HT-29 (cell line): ENCODE measurements around the gene VGLL2. TPM values are rescaled to one million over a fixed set of nuclear protein-coding genes. Genes with fewer than 3 reads are reported as not detected.

Experiments
- DNase-seq: peaks from one replicate; pipeline ENCODE4 v3.0.0-alpha.2; 2015; ENCODE audit warnings: low spot score
- total RNA-seq: library from RNA; depleted of rRNA; stranded (reverse); fragments of >200 nt; shearing (Covaris generic); gene quantifications from 2 replicates; pipeline ENCODE4 v1.2.3, GENCODE V29; 2014

The VGLL2 gene
- total RNA-seq, 1 experiment from 2014 or later, result not detected

GRCh38 chr6:117268924-117269323 lies 3.6 kb downstream of the VGLL2 start:
- no peak for DNase-seq

- no peak for DNase-seq
These were observed 4.3 kb downstream of the VGLL2 start for GRCh38 chr6:117269638-117270054.

GRCh38 chr6:117270055-117270842 lies 4.9 kb downstream of the VGLL2 start:
- no peak for DNase-seq

GRCh38 chr6:117270843-117271507 lies 5.6 kb downstream of the VGLL2 start:
- no peak for DNase-seq

GRCh38 chr6:117272032-117272866 lies 6.9 kb downstream of the VGLL2 start:
- no peak for DNase-seq

- no peak for DNase-seq
These were observed 7.5 kb downstream of the VGLL2 start for GRCh38 chr6:117272891-117273290.

GRCh38 chr6:117275205-117275604 lies 9.8 kb downstream of the VGLL2 start:
- no peak for DNase-seq

GRCh38 chr6:117275711-117276110 lies 10.4 kb downstream of the VGLL2 start:
- no peak for DNase-seq

GRCh38 chr6:117276778-117277316 lies 11.5 kb downstream of the VGLL2 start:
- no peak for DNase-seq

- peak; percentile 43 for DNase-seq
These were observed 15.6 kb downstream of the VGLL2 start for GRCh38 chr6:117280922-117281321.

GRCh38 chr6:117288083-117288715 lies 22.8 kb downstream of the VGLL2 start:
- no peak for DNase-seq

- no peak for DNase-seq
These were observed 25.0 kb downstream of the VGLL2 start for GRCh38 chr6:117290173-117290846.

- no peak for DNase-seq
These were observed 33.6 kb downstream of the VGLL2 start for GRCh38 chr6:117298941-117299340.

- no peak for DNase-seq
These were observed 38.0 kb downstream of the VGLL2 start for GRCh38 chr6:117303323-117303722.

GRCh38 chr6:117304446-117304845 lies 39.1 kb downstream of the VGLL2 start:
- DNase-seq, result no peak

- DNase-seq, result no peak
These were observed 41.0 kb downstream of the VGLL2 start for GRCh38 chr6:117306227-117306790.

GRCh38 chr6:117307655-117308054 lies 42.3 kb downstream of the VGLL2 start:
- no peak for DNase-seq

GRCh38 chr6:117309069-117309468 lies 43.7 kb downstream of the VGLL2 start:
- no peak for DNase-seq

GRCh38 chr6:117309611-117310010 lies 44.3 kb downstream of the VGLL2 start:
- DNase-seq, result no peak

GRCh38 chr6:117311310-117311709 lies 46.0 kb downstream of the VGLL2 start:
- no peak for DNase-seq

GRCh38 chr6:117311726-117312125 lies 46.4 kb downstream of the VGLL2 start:
- DNase-seq, result no peak
